ENCODE results near the gene CSHL1.
"Not testable (repeated sequence)": the region's sequence is repeated elsewhere in the genome, so short reads cannot be mapped to it uniquely, and the experiment has no call there.

CSHL1 gene

GRCh38 chr17:63917646-63918045, 6.6 kb upstream of the CSHL1 start:
- no peak for DNase-seq

GRCh38 chr17:63917206-63917605, 6.1 kb upstream of the CSHL1 start:
- not testable (repeated sequence) for DNase-seq

GRCh38 chr17:63916566-63917185, 5.6 kb upstream of the CSHL1 start:
- DNase-seq = no peak

GRCh38 chr17:63915753-63916152, 4.7 kb upstream of the CSHL1 start:
- not testable (repeated sequence) for DNase-seq

- DNase-seq = no peak
These were observed 3.4 kb upstream of the CSHL1 start for GRCh38 chr17:63914471-63914870.

- peak; percentile 22 for DNase-seq
These were observed 621 bp upstream of the CSHL1 start for GRCh38 chr17:63911657-63912100.

GRCh38 chr17:63910096-63910495, 962 bp downstream of the CSHL1 start:
- no peak for DNase-seq

GRCh38 chr17:63909586-63909985, 1.5 kb downstream of the CSHL1 start:
- DNase-seq = not testable (repeated sequence)

GRCh38 chr17:63907161-63907778, 3.8 kb downstream of the CSHL1 start:
- DNase-seq = peak; percentile 20

- DNase-seq = not testable (repeated sequence)
These were observed 6.3 kb downstream of the CSHL1 start for GRCh38 chr17:63904796-63905195.

GRCh38 chr17:63903787-63904201, 7.3 kb downstream of the CSHL1 start:
- DNase-seq = not testable (repeated sequence)

- not testable (repeated sequence) for DNase-seq
These were observed 9.1 kb downstream of the CSHL1 start for GRCh38 chr17:63901971-63902370.

GRCh38 chr17:63898899-63899798, 11.9 kb downstream of the CSHL1 start:
- DNase-seq = not testable (repeated sequence)

- not testable (repeated sequence) for DNase-seq
These were observed 14.3 kb downstream of the CSHL1 start, which contains the start of gene CSH1 for GRCh38 chr17:63896524-63897354. Gene CSH1 (minus strand): TSS chr17:63896574. CDS start chr17:63896511, 63 bp downstream.

GRCh38 chr17:63894821-63895220, 16.2 kb downstream of the CSHL1 start:
- DNase-seq = not testable (repeated sequence)

GRCh38 chr17:63894021-63894420, 17.0 kb downstream of the CSHL1 start:
- DNase-seq = not testable (repeated sequence)

- DNase-seq = not testable (repeated sequence)
These were observed 18.6 kb downstream of the CSHL1 start for GRCh38 chr17:63892316-63893037.

- not testable (repeated sequence) for DNase-seq
These were observed 21.8 kb downstream of the CSHL1 start for GRCh38 chr17:63889026-63889848.

- not testable (repeated sequence) for DNase-seq
These were observed 25.9 kb downstream of the CSHL1 start for GRCh38 chr17:63885119-63885518.

GRCh38 chr17:63882626-63883126, 28.4 kb downstream of the CSHL1 start:
- not testable (repeated sequence) for DNase-seq
